Neuron (in vitro differentiated cells): Measurements from ENCODE around the gene LPCAT1.
"Not testable (repeated sequence)": the region's sequence is repeated elsewhere in the genome, so short reads cannot be mapped to it uniquely, and the experiment has no call there.

ENCODE experiments used
- H2AFZ ChIP-seq: one replicate; pipeline ENCODE4 v1.6.1; 2013; ENCODE audit warnings: low read depth, mild to moderate bottlenecking, inconsistent platforms, low read length, moderate library complexity
- H3K27me3 ChIP-seq: one replicate; pipeline ENCODE4 v1.6.1; 2013; ENCODE audit warnings: low read length; ENCODE audit not compliant: insufficient read depth
- H3K36me3 ChIP-seq: one replicate; pipeline ENCODE4 v1.6.1; 2013; ENCODE audit warnings: low read length; ENCODE audit not compliant: insufficient read depth
- H3K4me1 ChIP-seq: one replicate; pipeline ENCODE4 v1.6.1; 2013; ENCODE audit warnings: low read length; ENCODE audit not compliant: insufficient read depth
- H3K4me3 ChIP-seq: 2 replicates; pipeline ENCODE4 v1.5.1; 2013; ENCODE audit warnings: mild to moderate bottlenecking, low read length, moderate library complexity
- H3K9me3 ChIP-seq: one replicate; pipeline ENCODE4 v1.6.1; 2013; ENCODE audit warnings: low read length

Gene LPCAT1, protein sequence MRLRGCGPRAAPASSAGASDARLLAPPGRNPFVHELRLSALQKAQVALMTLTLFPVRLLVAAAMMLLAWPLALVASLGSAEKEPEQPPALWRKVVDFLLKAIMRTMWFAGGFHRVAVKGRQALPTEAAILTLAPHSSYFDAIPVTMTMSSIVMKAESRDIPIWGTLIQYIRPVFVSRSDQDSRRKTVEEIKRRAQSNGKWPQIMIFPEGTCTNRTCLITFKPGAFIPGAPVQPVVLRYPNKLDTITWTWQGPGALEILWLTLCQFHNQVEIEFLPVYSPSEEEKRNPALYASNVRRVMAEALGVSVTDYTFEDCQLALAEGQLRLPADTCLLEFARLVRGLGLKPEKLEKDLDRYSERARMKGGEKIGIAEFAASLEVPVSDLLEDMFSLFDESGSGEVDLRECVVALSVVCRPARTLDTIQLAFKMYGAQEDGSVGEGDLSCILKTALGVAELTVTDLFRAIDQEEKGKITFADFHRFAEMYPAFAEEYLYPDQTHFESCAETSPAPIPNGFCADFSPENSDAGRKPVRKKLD

DNA sequence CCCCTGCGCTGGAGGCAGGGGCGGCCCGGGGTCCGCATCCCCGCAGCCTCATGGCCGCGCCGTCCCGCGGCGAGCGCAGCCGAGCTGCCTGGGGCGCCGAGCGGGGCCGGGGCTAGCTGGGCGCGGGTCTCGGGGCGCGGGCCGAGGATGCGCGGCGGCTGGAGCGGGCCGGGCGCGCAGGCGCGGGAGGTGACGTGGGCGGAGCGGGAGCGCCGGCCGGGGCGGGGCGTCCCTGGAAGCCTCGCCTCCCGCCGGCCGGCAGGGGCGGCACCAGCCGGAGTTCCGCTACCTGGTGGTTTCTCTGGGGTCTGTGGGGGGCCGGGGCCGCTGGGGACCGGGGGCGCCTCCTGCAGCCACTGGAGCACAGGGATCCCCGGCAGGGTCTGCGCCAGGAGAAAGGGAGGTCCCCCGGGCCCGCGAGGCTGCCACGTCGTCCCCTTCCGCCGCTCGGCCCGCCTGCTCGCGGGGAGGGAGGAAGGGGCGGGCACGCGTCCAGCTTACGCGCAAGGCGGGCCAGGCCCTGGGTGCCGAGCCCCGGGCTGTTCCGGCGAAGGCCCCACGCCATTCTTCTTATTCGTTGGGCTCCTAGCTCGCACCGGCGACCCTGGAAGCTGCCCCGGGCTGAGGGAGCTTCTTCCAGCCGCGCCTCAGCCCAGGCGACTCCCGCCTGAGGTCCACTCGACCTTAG lies at the start of gene LPCAT1:
Gene LPCAT1, minus strand, starts transcription at position 168 of the 688 bp plus-strand sequence. Its CDS starts 116 bp downstream, at position 52.
- peak within 1 kb of the TSS; percentile 82 for H3K4me3 ChIP-seq
- H3K4me1 ChIP-seq, result peaks cover 17% of the 10 kb centered on the region
- no peaks in the 10 kb centered on the region for H3K27me3 ChIP-seq
- H3K9me3 ChIP-seq, result no peaks in the 10 kb centered on the region
- peak within 1 kb of the TSS; percentile 64 for H2AFZ ChIP-seq
- peaks cover 20% of the 10 kb centered on the region for H3K36me3 ChIP-seq

DNA sequence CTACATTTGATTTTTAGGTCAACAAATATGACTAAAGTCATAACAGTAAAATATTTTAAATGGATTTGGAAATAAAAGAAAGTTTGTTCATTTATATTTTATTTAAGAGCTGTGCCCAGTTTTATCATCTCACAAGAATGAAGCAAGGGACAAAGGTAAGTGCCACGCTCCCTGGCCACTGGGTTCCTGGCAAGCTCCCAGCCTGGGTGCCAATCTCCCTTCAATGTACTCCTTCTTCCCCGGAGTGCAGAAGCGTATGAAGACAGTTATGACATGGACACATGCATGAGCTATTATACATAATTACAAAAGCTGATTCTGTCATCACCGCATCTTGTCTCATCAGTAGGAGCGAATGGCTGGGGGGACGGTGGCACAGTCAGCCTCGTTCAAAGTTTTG lies 48.1 kb upstream of the LPCAT1 start:
- H3K4me3 ChIP-seq, H3K36me3 ChIP-seq, H3K27me3 ChIP-seq, H2AFZ ChIP-seq, H3K9me3 ChIP-seq: not testable (repeated sequence)
- peaks cover 11% of the 10 kb centered on the region for H3K4me1 ChIP-seq

DNA sequence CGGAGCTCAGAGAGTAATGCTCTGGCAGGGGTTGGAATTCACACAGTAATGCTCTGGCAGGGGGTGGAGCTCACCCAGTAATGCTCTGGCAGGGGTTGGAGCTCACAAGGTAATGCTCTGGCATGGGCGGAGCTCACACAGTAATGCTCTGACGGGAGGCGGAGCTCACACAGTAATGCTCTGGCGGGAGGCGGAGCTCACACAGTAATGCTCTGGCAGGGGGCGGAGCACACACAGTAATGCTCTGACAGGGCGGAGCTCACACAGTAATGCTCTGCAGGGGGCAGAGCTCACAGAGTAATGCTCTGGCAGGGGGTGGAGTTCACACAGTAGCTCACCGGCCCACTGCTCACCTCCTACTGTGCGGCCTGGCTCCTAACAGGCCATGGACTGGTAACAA lies 47.2 kb upstream of the LPCAT1 start:
- Histone ChIP-seq H3K4me1 (peaks cover 11% of the 10 kb centered on the region), H3K4me3 (no peak overlapping the region), H3K36me3 (peaks cover 4% of the 10 kb centered on the region), H3K27me3 (no peaks in the 10 kb centered on the region), H3K9me3 (no peaks in the 10 kb centered on the region), H2AFZ (no peak overlapping the region)

DNA sequence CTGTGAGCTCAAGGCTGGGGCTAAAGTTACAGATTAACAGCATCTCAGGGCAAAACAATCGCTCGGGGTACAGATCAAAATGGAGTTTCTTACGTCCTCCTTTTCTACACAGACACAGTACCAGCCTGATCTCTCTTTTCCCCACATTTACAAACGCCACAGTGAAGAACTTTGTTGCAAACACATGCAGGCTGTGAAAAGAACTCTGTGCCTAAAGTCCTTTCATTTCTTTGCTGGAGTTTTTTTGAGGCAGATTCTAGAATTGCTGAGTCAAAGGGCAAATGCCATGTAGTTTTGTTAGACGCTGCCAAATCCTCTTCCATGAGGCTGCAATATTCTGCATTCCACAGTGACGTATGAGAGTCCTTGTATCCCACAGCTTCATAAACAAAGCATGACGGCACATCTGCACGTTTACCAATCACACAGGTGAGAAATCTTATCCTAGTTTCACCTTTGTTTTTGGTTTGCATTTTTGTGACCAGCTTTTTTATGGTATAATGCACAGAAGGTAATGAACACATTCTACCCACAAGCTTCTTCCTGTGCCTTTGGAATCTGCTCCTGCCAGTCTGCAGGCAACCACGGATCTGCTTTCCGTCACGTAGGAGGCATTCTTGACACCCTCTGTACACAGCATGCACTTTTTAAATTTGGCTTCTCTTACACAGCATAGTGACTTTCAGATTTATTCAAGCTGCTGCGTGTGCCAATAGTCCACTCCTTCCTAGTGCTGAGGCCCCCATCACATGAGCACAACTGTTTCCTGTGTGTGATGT lies 44.6 kb upstream of the LPCAT1 start:
- Histone ChIP-seq H3K4me1 (peaks cover 11% of the 10 kb centered on the region), H3K27me3 (no peaks in the 10 kb centered on the region), H3K4me3 (no peak overlapping the region), H3K36me3 (no peaks in the 10 kb centered on the region), H2AFZ (no peak overlapping the region), H3K9me3 (no peaks in the 10 kb centered on the region)

DNA sequence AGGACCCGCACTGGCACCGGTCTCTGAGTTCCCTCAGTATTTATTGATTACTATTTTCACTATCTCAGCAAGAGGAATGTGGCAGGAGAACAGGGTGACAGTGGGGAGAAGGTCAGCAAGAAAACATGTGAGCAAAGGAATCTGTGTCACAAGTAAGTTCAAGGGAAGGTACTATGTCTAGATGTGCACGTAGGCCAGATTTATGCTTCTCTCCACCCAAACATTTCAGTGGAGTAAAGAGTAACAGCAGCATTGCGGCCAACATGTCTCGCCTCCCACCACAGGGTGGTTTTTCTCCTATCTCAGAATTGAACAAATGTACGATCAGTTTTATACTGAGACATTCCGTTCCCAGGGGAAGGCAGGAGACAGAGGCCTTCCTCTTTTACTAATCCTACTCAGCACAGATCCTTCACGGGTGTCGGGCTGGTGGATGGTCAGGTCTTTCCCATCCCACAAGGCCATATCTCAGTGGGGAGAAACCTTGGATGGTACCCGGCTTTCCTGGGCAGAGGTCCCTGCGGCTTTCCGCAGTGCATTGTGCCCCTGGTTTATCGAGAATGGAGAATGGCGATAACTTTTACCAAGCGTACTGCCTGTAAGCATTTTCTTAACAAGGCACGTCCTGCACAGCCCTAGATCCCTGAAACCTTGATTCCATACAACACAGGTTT lies 43.9 kb upstream of the LPCAT1 start:
- H3K36me3 ChIP-seq, H2AFZ ChIP-seq, H3K4me3 ChIP-seq, H3K9me3 ChIP-seq, H3K27me3 ChIP-seq: not testable (repeated sequence)
- H3K4me1 ChIP-seq, result peaks cover 11% of the 10 kb centered on the region

DNA sequence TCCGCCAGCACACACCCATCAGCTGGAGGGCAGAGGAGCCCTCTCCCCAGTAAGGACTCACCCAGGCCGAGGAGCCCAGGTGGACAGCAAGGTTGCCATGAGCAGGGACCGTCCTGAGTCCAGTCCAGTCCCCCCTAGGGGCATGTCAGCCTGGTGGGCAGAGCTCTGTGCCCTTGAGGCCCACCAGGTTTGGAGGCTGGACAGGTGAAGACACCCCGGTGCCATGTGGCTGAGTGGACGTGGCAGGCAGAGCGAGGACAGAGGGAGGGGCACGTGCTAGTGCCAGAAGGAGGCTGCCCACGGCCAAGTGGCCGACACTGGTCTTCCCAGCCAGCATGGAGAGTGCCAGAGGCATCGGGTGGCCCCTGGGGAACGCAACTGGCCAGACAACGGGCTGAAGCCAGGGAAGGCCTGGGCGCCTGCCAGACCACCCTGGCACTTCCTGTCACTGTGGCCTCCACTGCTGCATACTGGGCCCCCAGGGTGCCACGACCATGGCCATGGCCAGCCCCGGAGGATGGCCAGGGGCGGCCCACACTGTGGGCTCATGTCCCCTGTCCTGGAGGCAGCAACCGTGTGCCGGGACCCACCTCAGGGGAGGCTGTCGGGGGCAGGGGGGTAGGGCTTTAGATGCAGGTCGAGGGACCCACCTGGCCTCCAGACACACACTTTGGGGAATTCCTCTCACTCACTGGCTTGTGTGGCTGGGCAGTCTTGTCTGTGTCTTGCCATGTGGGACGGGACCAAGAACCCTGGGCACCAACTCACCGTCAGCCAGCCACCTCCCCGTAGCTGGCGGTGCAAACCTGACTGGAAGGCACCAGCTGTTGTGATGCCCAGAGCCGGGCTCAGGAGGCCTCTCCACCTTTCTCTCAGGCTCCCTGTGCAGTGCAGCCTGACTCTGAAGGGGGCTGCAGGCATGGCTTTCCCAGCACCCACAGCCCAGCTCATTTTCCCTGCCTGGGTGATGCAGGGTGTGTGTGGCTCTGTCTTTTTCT lies 42.3 kb upstream of the LPCAT1 start:
- Histone ChIP-seq H3K9me3 (no peaks in the 10 kb centered on the region), H3K4me3 (no peak overlapping the region), H3K36me3 (no peaks in the 10 kb centered on the region), H3K27me3 (no peaks in the 10 kb centered on the region), H3K4me1 (peaks cover 11% of the 10 kb centered on the region), H2AFZ (no peak overlapping the region)

DNA sequence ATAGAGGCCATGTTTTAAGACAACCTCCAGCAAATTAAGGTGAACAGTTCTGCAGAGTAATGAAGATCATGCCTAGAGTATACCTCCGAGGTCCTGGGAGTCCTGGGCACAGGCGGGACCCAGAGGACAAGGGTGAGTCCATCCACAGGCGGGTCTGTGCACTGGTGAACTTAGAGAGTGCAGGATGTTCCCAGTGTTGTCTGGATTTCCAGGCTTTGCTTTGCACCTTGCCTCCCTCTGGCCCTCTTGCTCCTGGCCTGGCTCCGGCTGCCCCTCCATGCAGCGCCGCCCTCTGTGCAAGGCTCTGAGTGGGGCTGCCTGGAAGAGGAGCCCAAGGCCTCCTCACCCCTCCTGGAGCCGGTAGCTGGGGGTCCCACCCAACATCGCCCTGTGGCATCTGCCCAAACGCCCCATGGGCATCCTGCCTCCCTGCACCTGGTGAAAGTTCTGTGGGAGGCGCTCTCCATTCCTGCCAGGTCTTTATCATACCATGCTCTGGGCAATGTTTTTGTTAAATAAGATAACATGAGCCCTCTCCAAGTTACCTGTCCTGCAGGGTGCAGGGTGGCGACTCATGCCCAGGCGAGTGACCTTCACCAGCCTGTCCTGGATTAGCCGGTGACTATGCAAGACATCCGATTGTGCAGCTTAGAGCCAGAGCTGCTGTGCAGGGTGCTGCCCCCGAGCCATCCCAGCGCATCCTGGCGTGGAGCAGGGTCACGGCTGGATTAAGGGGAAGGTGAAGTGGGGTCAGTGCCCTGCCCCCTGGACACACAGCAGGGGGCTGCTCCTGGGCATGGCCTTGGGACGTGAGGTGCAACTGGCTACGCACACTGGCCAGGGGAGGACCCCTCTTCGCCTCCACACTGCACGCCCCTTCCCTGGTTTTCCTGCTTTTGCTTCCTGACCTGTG lies 41.3 kb upstream of the LPCAT1 start:
- no peaks in the 10 kb centered on the region for H3K36me3 ChIP-seq
- H3K4me1 ChIP-seq, result peaks cover 11% of the 10 kb centered on the region
- H3K4me3 ChIP-seq, result no peak overlapping the region
- no peaks in the 10 kb centered on the region for H3K27me3 ChIP-seq
- H3K9me3 ChIP-seq, result no peaks in the 10 kb centered on the region
- no peak overlapping the region for H2AFZ ChIP-seq

DNA sequence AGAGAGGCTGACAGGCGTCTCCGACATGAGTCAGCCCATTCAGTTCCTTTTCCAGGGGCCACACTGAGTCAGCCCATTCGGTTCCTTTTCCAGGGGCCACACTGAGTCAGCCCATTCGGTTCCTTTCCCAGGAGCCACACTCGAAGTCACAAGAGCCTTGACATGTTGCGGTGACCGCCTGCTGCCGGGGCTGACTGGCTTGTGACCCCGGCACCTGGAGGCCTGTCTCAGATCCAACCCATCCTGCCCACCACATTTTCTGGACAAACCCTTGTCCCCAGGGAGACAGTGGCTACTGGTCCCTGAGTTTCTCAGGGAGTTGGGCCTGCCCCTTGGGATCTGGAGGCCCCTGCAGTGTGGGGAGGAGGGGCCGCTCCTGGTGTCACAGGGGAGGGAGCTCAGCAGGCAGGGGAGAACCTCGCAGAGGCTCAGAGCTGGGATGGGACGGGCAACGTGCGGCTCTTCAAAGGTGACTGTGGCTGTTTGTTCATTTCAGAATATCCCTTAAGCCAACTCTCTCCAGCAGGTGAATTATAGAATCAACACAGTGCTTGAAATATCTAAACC lies 40.5 kb upstream of the LPCAT1 start:
- H3K4me3 ChIP-seq, result no peak overlapping the region
- H3K36me3 ChIP-seq, result no peaks in the 10 kb centered on the region
- no peaks in the 10 kb centered on the region for H3K27me3 ChIP-seq
- H3K4me1 ChIP-seq, result peaks cover 11% of the 10 kb centered on the region
- H2AFZ ChIP-seq, result no peak overlapping the region
- no peaks in the 10 kb centered on the region for H3K9me3 ChIP-seq

DNA sequence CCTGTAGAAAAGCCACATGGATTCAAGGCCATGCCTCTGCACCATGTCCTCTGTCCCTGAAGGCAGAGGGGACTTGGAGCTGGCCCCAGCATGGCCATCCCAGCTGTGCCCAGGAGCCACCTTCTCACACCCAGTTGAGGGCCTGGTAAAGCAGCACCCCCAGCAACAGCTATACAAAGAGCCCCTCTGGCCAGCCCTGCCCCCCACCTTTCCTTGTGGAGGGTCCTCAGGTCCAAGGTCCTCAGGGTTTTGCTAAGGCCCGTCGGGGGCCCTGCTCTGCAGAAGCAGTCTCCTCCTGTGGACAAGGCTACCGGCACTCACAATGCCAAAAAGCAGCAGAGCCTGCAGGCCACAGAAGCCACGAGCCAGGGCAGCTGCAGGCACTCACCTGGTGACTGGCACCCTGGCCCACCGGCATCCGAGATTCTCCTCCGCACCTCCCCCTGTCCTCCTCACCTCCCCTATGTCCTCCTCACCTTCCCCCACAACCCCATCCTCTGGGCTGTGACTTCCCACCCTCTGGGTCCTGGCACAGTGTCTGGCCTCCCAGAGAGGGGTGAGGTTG lies 39.9 kb upstream of the LPCAT1 start:
- Histone ChIP-seq H3K9me3 (no peaks in the 10 kb centered on the region), H3K36me3 (no peaks in the 10 kb centered on the region), H3K4me1 (peaks cover 11% of the 10 kb centered on the region), H3K4me3 (no peak overlapping the region), H2AFZ (no peak overlapping the region), H3K27me3 (no peaks in the 10 kb centered on the region)

DNA sequence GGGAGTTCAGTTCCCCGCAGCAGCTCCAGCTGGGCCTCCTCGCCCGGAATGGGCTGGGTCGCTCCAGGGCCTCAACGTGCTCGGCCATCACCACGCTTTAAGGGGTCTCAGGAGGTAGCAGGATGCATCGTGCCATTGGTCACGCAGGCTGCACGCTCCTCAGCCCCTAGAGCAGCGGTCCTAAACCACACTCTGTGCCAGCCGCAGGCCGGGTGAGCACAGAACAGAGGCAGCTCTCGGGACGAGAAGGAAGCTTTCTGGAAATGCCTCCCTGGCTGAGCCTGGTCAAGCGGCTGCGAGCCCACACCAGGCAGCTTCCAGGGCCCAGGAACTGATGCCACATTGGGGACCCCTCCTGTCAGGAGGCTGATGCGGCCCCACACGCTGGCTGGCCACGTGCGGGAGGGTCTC lies 39.3 kb upstream of the LPCAT1 start:
- Histone ChIP-seq H3K9me3 (no peaks in the 10 kb centered on the region), H2AFZ (no peak overlapping the region), H3K4me1 (peaks cover 5% of the 10 kb centered on the region), H3K27me3 (no peaks in the 10 kb centered on the region), H3K4me3 (no peak overlapping the region), H3K36me3 (no peaks in the 10 kb centered on the region)

DNA sequence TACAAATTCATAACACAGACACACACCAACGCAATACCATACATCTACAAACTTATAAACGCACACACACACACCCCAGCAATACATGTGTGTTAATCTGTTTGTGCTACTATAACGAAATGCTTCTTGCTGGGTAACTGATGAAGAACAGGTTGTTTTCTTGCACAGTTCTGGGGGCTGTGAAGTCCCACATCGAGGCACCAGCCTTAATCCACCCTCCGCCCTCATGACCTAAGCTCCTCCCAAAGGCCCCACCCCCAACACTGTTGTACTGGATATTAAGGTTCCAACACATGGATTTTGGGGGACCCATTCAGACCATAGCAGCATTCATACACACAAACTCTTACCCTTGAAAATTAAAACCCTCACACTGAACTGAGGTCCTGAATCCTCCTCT lies 38.8 kb upstream of the LPCAT1 start:
- H3K36me3 ChIP-seq, result no peaks in the 10 kb centered on the region
- no peaks in the 10 kb centered on the region for H3K27me3 ChIP-seq
- H3K4me1 ChIP-seq, result no peaks in the 10 kb centered on the region
- no peak overlapping the region for H2AFZ ChIP-seq
- no peak overlapping the region for H3K4me3 ChIP-seq
- no peaks in the 10 kb centered on the region for H3K9me3 ChIP-seq
